WTC11 (cell line): Measurements from ENCODE around the gene DPY19L3. TPM values are rescaled to one million over a fixed set of nuclear protein-coding genes. Genes with fewer than 3 reads are reported as not detected.

Source experiments
- ATAC-seq: fragments of 200-7000 bp; cut with Tn5 transposase; 2 replicates; pipeline ENCODE4 v1.10.0; 2021; ENCODE audit warnings: mild to moderate bottlenecking, moderate library complexity
- CTCF ChIA-PET: fragments of 300-600 bp; sonication (Branson Sonifier 250); formaldehyde crosslinking; loops from one replicate; lab custom pipeline; 2021; ENCODE audit warnings: antibody characterized with exemption; lab: Charles Lee
- POLR2A ChIA-PET: fragments of 350-600 bp; sonication (Branson Sonifier 250); formaldehyde crosslinking; loops from one replicate; lab custom pipeline; 2021; ENCODE audit warnings: antibody characterized with exemption; lab: Charles Lee
- DNase-seq: peaks from one replicate; pipeline ENCODE4 v3.0.0; 2021; ENCODE audit warnings: low spot score
- H3K27ac Mint-ChIP-seq: 2 replicates; pipeline ENCODE4 v1.8.0; 2021; ENCODE audit warnings: mixed read lengths
- H3K27me3 Mint-ChIP-seq: 2 replicates; pipeline ENCODE4 v1.8.0; 2021; ENCODE audit warnings: low read depth, mild to moderate bottlenecking, moderate library complexity, mixed read lengths
- H3K36me3 Mint-ChIP-seq: 2 replicates; pipeline ENCODE4 v1.8.0; 2021; ENCODE audit warnings: mixed read lengths
- H3K4me1 Mint-ChIP-seq: 2 replicates; pipeline ENCODE4 v1.8.0; 2022; ENCODE audit warnings: mixed read lengths
- H3K4me3 Mint-ChIP-seq: 2 replicates; pipeline ENCODE4 v1.8.0; 2021; ENCODE audit warnings: mild to moderate bottlenecking, moderate library complexity, mixed read lengths
- H3K9me3 Mint-ChIP-seq: 2 replicates; pipeline ENCODE4 v1.8.0; 2021; ENCODE audit warnings: mixed read lengths
- ATF3 ChIP-seq: sonication (generic); formaldehyde crosslinking; conservative IDR thresholded peaks from 2 replicates; pipeline ENCODE4 v1.8.1; 2022; ENCODE audit warnings: mild to moderate bottlenecking, missing genetic modification reagents
- E2F5 ChIP-seq: sonication (generic); formaldehyde crosslinking; IDR thresholded peaks from 2 replicates; pipeline ENCODE4 v1.8.1; 2022; ENCODE audit warnings: mild to moderate bottlenecking, moderate library complexity, missing genetic modification reagents
- EMX1 ChIP-seq: fragments of 250-450 bp; sonication (Bioruptor Pico); IDR thresholded peaks from 2 replicates; pipeline ENCODE4 v1.8.0; 2021; ENCODE audit warnings: mild to moderate bottlenecking
- FOXJ3 ChIP-seq: sonication (generic); formaldehyde crosslinking; IDR thresholded peaks from 2 replicates; pipeline ENCODE4 v1.9.0; 2021; ENCODE audit warnings: missing genetic modification reagents, mild to moderate bottlenecking, borderline replicate concordance
- FOXP1 ChIP-seq: sonication (generic); formaldehyde crosslinking; IDR thresholded peaks from 2 replicates; pipeline ENCODE4 v1.8.0; 2022; ENCODE audit warnings: missing genetic modification reagents, mild to moderate bottlenecking, moderate library complexity, borderline replicate concordance
- GRHL2 ChIP-seq: fragments of 250-450 bp; sonication (Bioruptor Pico); IDR thresholded peaks from 2 replicates; pipeline ENCODE4 v1.8.0; 2022; ENCODE audit warnings: mild to moderate bottlenecking, moderate library complexity; ENCODE audit not compliant: insufficient replicate concordance, severe bottlenecking
- GTF2I ChIP-seq: fragments of 250-450 bp; sonication (Bioruptor Pico); conservative IDR thresholded peaks from 2 replicates; pipeline ENCODE4 v1.4.0; 2021; ENCODE audit warnings: mild to moderate bottlenecking
- MYBL2 ChIP-seq: sonication (generic); formaldehyde crosslinking; IDR thresholded peaks from 2 replicates; pipeline ENCODE4 v1.8.1; 2023; ENCODE audit warnings: mild to moderate bottlenecking, moderate library complexity, missing genetic modification reagents
- OVOL2 ChIP-seq: fragments of 250-450 bp; sonication (Bioruptor Pico); IDR thresholded peaks from 2 replicates; pipeline ENCODE4 v1.9.0; 2021; ENCODE audit warnings: mild to moderate bottlenecking, borderline replicate concordance
- PRDM15 ChIP-seq: sonication (generic); formaldehyde crosslinking; IDR thresholded peaks from 2 replicates; pipeline ENCODE4 v1.8.0; 2022; ENCODE audit warnings: missing genetic modification reagents
- RELA ChIP-seq: sonication (generic); formaldehyde crosslinking; IDR thresholded peaks from 2 replicates; pipeline ENCODE4 v1.8.1; 2022; ENCODE audit warnings: missing genetic modification reagents, mild to moderate bottlenecking, borderline replicate concordance
- SMAD3 ChIP-seq: sonication (generic); formaldehyde crosslinking; IDR thresholded peaks from 2 replicates; pipeline ENCODE4 v1.8.0; 2022; ENCODE audit warnings: missing genetic modification reagents, mild to moderate bottlenecking, borderline replicate concordance
- ZBTB43 ChIP-seq: sonication (generic); formaldehyde crosslinking; IDR thresholded peaks from 2 replicates; pipeline ENCODE4 v1.8.1; 2023; ENCODE audit warnings: mild to moderate bottlenecking, missing genetic modification reagents
- ZNF232 ChIP-seq: sonication (generic); formaldehyde crosslinking; IDR thresholded peaks from 2 replicates; pipeline ENCODE4 v1.8.0; 2022; ENCODE audit warnings: mild to moderate bottlenecking, missing genetic modification reagents
- ZNF263 ChIP-seq: sonication (generic); formaldehyde crosslinking; IDR thresholded peaks from 2 replicates; pipeline ENCODE4 v1.8.1; 2022; ENCODE audit warnings: low read depth, mild to moderate bottlenecking, moderate library complexity, missing genetic modification reagents
- ZNF281 ChIP-seq: sonication (generic); formaldehyde crosslinking; IDR thresholded peaks from 2 replicates; pipeline ENCODE4 v1.8.0; 2023; ENCODE audit warnings: mild to moderate bottlenecking, missing genetic modification reagents
- total RNA-seq: library from RNA; stranded (reverse); gene quantifications from 3 replicates; pipeline ENCODE4 v1.2.3, GENCODE V29; 2021
- TF ChIP-seq, protein P1 (sequence below): sonication (generic); formaldehyde crosslinking; IDR thresholded peaks from 2 replicates; pipeline ENCODE4 v1.8.1; 2023; ENCODE audit warnings: mild to moderate bottlenecking, missing genetic modification reagents
- TF ChIP-seq, protein P2 (sequence below): fragments of 200-600 bp; IDR thresholded peaks from 2 replicates; pipeline ENCODE4 v1.8.0; 2022; ENCODE audit warnings: antibody characterized with exemption

DPY19L3 gene
- total RNA-seq, 1 experiment from 2014 or later = 73.2 TPM

DNA sequence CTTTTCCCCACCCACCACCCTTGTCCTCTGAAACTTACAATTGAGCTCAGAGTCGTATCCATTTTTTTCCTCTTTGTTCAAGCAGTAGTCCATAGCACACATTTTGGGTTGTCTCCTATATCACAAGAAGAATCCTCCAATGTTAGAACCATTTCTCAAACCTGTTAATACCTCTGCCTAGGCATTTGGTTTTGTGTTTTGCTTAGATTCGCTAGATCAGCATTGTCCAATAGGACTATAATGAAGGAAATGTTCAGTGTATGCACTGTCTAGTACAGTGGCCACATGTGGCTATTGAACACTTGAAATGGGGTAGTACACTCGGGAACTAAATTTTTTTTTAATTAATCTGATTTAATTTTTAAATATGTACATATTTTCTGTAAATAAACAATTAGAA lies 12.6 kb downstream of the DPY19L3 start (continued):
- TF ChIP-seq RELA (no peak), E2F5 (CRISPR knock-in tag) (no peak)

- no peaks in the 10 kb centered on the region for H3K9me3 Mint-ChIP-seq
- no peak overlapping the region for H3K4me3 Mint-ChIP-seq
- H3K27me3 Mint-ChIP-seq = no peaks in the 10 kb centered on the region
- H3K27ac Mint-ChIP-seq = no peak overlapping the region
- no peak for ATAC-seq
- ChIA-PET CTCF (no interaction called here), POLR2A (interaction anchor here (0.6 kb wide), 1 partner anchor 126 kb away, joined by 3 read pairs; no protein-coding TSS in a partner anchor)
- no peak for DNase-seq
- H3K36me3 Mint-ChIP-seq = peaks cover 31% of the 10 kb centered on the region
- H3K4me1 Mint-ChIP-seq = peaks cover 3% of the 10 kb centered on the region
- TF ChIP-seq OVOL2 (CRISPR knock-in tag) (no peak), ZNF281 (no peak), GRHL2 (CRISPR knock-in tag) (no peak), ZBTB43 (CRISPR knock-in tag) (no peak), GTF2I (CRISPR knock-in tag) (no peak), PRDM15 (CRISPR knock-in tag) (no peak), MYBL2 (CRISPR knock-in tag) (no peak), FOXP1 (no peak), ZNF263 (CRISPR knock-in tag) (no peak), FOXJ3 (no peak), EMX1 (CRISPR knock-in tag) (no peak), SMAD3 (CRISPR knock-in tag) (no peak), ZNF232 (CRISPR knock-in tag) (no peak), ATF3 (CRISPR knock-in tag) (no peak)
- TF ChIP-seq, protein P1, sequence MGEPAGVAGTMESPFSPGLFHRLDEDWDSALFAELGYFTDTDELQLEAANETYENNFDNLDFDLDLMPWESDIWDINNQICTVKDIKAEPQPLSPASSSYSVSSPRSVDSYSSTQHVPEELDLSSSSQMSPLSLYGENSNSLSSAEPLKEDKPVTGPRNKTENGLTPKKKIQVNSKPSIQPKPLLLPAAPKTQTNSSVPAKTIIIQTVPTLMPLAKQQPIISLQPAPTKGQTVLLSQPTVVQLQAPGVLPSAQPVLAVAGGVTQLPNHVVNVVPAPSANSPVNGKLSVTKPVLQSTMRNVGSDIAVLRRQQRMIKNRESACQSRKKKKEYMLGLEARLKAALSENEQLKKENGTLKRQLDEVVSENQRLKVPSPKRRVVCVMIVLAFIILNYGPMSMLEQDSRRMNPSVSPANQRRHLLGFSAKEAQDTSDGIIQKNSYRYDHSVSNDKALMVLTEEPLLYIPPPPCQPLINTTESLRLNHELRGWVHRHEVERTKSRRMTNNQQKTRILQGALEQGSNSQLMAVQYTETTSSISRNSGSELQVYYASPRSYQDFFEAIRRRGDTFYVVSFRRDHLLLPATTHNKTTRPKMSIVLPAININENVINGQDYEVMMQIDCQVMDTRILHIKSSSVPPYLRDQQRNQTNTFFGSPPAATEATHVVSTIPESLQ (CRISPR knock-in tag) = no peak
- TF ChIP-seq, protein P2, sequence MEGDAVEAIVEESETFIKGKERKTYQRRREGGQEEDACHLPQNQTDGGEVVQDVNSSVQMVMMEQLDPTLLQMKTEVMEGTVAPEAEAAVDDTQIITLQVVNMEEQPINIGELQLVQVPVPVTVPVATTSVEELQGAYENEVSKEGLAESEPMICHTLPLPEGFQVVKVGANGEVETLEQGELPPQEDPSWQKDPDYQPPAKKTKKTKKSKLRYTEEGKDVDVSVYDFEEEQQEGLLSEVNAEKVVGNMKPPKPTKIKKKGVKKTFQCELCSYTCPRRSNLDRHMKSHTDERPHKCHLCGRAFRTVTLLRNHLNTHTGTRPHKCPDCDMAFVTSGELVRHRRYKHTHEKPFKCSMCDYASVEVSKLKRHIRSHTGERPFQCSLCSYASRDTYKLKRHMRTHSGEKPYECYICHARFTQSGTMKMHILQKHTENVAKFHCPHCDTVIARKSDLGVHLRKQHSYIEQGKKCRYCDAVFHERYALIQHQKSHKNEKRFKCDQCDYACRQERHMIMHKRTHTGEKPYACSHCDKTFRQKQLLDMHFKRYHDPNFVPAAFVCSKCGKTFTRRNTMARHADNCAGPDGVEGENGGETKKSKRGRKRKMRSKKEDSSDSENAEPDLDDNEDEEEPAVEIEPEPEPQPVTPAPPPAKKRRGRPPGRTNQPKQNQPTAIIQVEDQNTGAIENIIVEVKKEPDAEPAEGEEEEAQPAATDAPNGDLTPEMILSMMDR = no peak
Measured at GRCh38 chr19:32421589-32422361, 16.2 kb downstream of the DPY19L3 start.
